Activated CD4-positive, alpha-beta T cell treated with anti-CD3 and anti-CD28 coated beads for 1 hour (primary cell): ENCODE data around the gene ST3GAL3.

Source experiments
- DNase-seq: peaks from one replicate; pipeline ENCODE4 v3.0.0-alpha.2; 2020

The ST3GAL3 gene

GRCh38 chr1:43882763-43883162 is 175.4 kb downstream of the ST3GAL3 start:
- DNase-seq, result no peak

- DNase-seq, result no peak
Observed at GRCh38 chr1:43883321-43883720, 176.0 kb downstream of the ST3GAL3 start.

- DNase-seq, result no peak
Observed at GRCh38 chr1:43885279-43885801, 178.0 kb downstream of the ST3GAL3 start.

GRCh38 chr1:43887748-43888147 is 180.4 kb downstream of the ST3GAL3 start:
- no peak for DNase-seq

GRCh38 chr1:43890815-43891214 is 183.5 kb downstream of the ST3GAL3 start:
- DNase-seq, result no peak

- no peak for DNase-seq
Observed at GRCh38 chr1:43893006-43893405, 185.7 kb downstream of the ST3GAL3 start.

- no peak for DNase-seq
Observed at GRCh38 chr1:43898981-43899380, 191.6 kb downstream of the ST3GAL3 start.

GRCh38 chr1:43900386-43900785 is 193.1 kb downstream of the ST3GAL3 start:
- no peak for DNase-seq

GRCh38 chr1:43901196-43901961 is 194.0 kb downstream of the ST3GAL3 start:
- DNase-seq, result no peak

- no peak for DNase-seq
Observed at GRCh38 chr1:43902058-43902831, 194.9 kb downstream of the ST3GAL3 start.

- no peak for DNase-seq
Observed at GRCh38 chr1:43904660-43905551, 197.6 kb downstream of the ST3GAL3 start.

- no peak for DNase-seq
Observed at GRCh38 chr1:43908226-43908625, 200.9 kb downstream of the ST3GAL3 start.

GRCh38 chr1:43908858-43909257 is 201.5 kb downstream of the ST3GAL3 start:
- no peak for DNase-seq

GRCh38 chr1:43910343-43910742 is 203.0 kb downstream of the ST3GAL3 start:
- no peak for DNase-seq

GRCh38 chr1:43912607-43913006 is 205.3 kb downstream of the ST3GAL3 start:
- no peak for DNase-seq

GRCh38 chr1:43913051-43913501 is 205.7 kb downstream of the ST3GAL3 start:
- DNase-seq, result no peak

- DNase-seq, result no peak
Observed at GRCh38 chr1:43913666-43914360, 206.5 kb downstream of the ST3GAL3 start.

GRCh38 chr1:43914576-43915525 is 207.5 kb downstream of the ST3GAL3 start:
- DNase-seq, result no peak

- no peak for DNase-seq
Observed at GRCh38 chr1:43919906-43920305, 212.6 kb downstream of the ST3GAL3 start.

- no peak for DNase-seq
Observed at GRCh38 chr1:43921022-43921421, 213.7 kb downstream of the ST3GAL3 start.

GRCh38 chr1:43924516-43924915 is 217.2 kb downstream of the ST3GAL3 start:
- DNase-seq, result no peak
